Measurements from ENCODE around the gene PARN. TPM values are rescaled to one million over a fixed set of nuclear protein-coding genes. Genes with fewer than 3 reads are reported as not detected.
"Not testable (repeated sequence)": the region's sequence is repeated elsewhere in the genome, so short reads cannot be mapped to it uniquely, and the experiment has no call there.

Gene PARN
- total RNA-seq, 2 experiments from 2014 or later: 36.4 to 40.0 TPM

GRCh38 chr16:14428971-14429637 is 201.0 kb downstream of the PARN start:
- CTCF ChIA-PET; H3K4me3 Mint-ChIP-seq; H3K27ac Mint-ChIP-seq; H3K9me3 Mint-ChIP-seq (ENCODE audit: insufficient read depth); H3K27me3 Mint-ChIP-seq (ENCODE audit: low read depth); POLR2A ChIA-PET; H3K4me1 Mint-ChIP-seq (ENCODE audit: low read depth); ATAC-seq; DNase-seq: not testable (repeated sequence)
- peaks cover 11% of the 10 kb centered on the region for H3K36me3 Mint-ChIP-seq (ENCODE audit: low read depth)

DNA sequence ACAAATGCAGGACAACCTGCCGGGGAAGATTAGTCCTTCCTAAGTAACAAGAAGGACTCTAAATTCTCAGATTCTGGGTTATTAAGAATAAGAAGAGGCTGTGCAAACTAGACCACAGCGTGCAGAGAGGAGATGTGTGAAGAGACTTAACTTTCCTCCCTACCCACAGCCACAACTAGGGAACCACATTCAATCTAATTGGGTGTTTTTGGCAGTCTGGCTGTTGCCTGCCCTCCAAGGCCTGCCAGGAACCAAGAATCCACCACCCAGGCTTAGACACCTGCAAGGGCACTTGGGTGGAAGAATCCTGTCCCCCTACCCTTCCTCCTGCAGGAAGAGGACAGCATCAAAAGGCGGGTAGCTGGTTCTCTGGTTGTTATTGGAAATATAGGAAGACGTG is 202.0 kb downstream of the PARN start:
- no peak overlapping the region for H3K27ac Mint-ChIP-seq
- DNase-seq (no peak), ATAC-seq (no peak)
- H3K4me3 Mint-ChIP-seq: no peak overlapping the region
- no peaks in the 10 kb centered on the region for H3K9me3 Mint-ChIP-seq (ENCODE audit: insufficient read depth)
- ChIA-PET POLR2A (no interaction called here), CTCF (no interaction called here)
- no peaks in the 10 kb centered on the region for H3K27me3 Mint-ChIP-seq (ENCODE audit: low read depth)
- no peaks in the 10 kb centered on the region for H3K4me1 Mint-ChIP-seq (ENCODE audit: low read depth)
- peaks cover 8% of the 10 kb centered on the region for H3K36me3 Mint-ChIP-seq (ENCODE audit: low read depth)

DNA sequence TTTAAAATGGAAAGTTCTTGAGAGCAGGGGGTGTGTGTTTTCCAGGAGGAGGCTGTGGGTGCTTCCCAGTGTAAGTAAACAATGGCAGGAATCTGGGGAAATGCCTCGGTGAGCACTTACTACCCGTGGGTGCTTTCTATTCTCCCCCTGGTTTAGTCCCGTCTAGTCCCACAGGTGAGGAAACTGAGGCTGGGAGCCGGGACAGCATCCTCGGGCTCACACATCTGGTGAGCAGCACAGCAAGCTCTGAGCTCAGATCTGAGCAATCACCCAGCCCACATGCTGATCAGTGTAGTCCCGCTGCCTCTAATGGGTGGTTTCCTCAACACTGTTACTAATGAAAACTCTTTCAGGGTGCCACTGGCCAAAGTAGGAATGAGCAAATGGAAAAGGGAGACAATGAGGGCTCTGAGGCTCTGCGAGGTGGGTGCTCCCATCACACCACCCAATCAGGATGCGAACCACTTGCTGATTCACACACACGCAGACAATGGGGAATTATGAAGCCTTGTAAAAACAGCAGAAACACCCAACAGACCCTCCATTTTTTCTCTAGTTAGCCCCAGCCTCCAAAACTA is 202.6 kb downstream of the PARN start:
- Mint-ChIP-seq H3K4me3 (no peak overlapping the region), H3K27me3 (ENCODE audit: low read depth) (no peaks in the 10 kb centered on the region), H3K36me3 (ENCODE audit: low read depth) (peaks cover 7% of the 10 kb centered on the region), H3K4me1 (ENCODE audit: low read depth) (no peaks in the 10 kb centered on the region), H3K9me3 (ENCODE audit: insufficient read depth) (no peaks in the 10 kb centered on the region), H3K27ac (no peak overlapping the region)
- no peak for DNase-seq
- ChIA-PET POLR2A (no interaction called here), CTCF (no interaction called here)
- ATAC-seq: no peak

GRCh38 chr16:14424595-14424994 is 205.5 kb downstream of the PARN start:
- POLR2A ChIA-PET: no interaction called here
- Mint-ChIP-seq H3K9me3 (ENCODE audit: insufficient read depth) (no peaks in the 10 kb centered on the region), H3K36me3 (ENCODE audit: low read depth) (no peaks in the 10 kb centered on the region), H3K4me1 (ENCODE audit: low read depth) (no peaks in the 10 kb centered on the region), H3K27me3 (ENCODE audit: low read depth) (no peaks in the 10 kb centered on the region), H3K4me3 (no peak overlapping the region), H3K27ac (no peak overlapping the region)
- ATAC-seq (no peak), DNase-seq (no peak)
- CTCF ChIA-PET: no interaction called here

- CTCF ChIA-PET: no interaction called here
- no peaks in the 10 kb centered on the region for H3K27me3 Mint-ChIP-seq (ENCODE audit: low read depth)
- no peak overlapping the region for H3K27ac Mint-ChIP-seq
- H3K4me3 Mint-ChIP-seq: no peak overlapping the region
- POLR2A ChIA-PET: no interaction called here
- H3K4me1 Mint-ChIP-seq (ENCODE audit: low read depth): no peaks in the 10 kb centered on the region
- no peaks in the 10 kb centered on the region for H3K9me3 Mint-ChIP-seq (ENCODE audit: insufficient read depth)
- no peak for DNase-seq
- ATAC-seq: no peak
- H3K36me3 Mint-ChIP-seq (ENCODE audit: low read depth): no peaks in the 10 kb centered on the region
These were observed 206.7 kb downstream of the PARN start for GRCh38 chr16:14423344-14423743.

GRCh38 chr16:14420721-14421488 is 209.2 kb downstream of the PARN start:
- Mint-ChIP-seq H3K27ac (no peak overlapping the region), H3K4me1 (ENCODE audit: low read depth) (no peaks in the 10 kb centered on the region), H3K36me3 (ENCODE audit: low read depth) (no peaks in the 10 kb centered on the region), H3K27me3 (ENCODE audit: low read depth) (no peaks in the 10 kb centered on the region), H3K4me3 (no peak overlapping the region), H3K9me3 (ENCODE audit: insufficient read depth) (no peaks in the 10 kb centered on the region)
- ATAC-seq (no peak), DNase-seq (no peak)
- POLR2A ChIA-PET: no interaction called here
- CTCF ChIA-PET: no interaction called here

DNA sequence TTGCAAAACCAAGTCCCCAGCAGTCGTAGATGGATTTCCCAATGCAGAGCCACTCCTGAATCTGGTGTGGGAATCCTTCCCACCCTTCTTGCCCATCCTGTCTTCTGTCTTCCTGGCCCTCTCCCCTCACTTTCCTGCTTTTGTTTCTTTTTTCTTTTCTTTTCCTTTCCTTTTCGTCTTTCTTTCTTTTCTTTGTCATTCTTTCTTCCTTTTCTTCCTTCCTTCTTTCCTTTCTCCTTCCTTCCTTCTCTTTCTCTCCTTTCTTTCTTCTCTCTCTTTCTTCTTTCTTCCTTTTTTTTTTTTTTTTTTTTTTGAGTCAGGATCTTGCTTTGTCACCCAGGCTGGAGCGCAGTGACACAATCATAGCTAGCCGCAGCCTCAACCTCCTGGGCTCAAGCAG is 209.8 kb downstream of the PARN start:
- DNase-seq; CTCF ChIA-PET; H3K36me3 Mint-ChIP-seq (ENCODE audit: low read depth); H3K9me3 Mint-ChIP-seq (ENCODE audit: insufficient read depth); H3K27me3 Mint-ChIP-seq (ENCODE audit: low read depth); ATAC-seq; H3K4me3 Mint-ChIP-seq; H3K27ac Mint-ChIP-seq; POLR2A ChIA-PET; H3K4me1 Mint-ChIP-seq (ENCODE audit: low read depth): not testable (repeated sequence)

DNA sequence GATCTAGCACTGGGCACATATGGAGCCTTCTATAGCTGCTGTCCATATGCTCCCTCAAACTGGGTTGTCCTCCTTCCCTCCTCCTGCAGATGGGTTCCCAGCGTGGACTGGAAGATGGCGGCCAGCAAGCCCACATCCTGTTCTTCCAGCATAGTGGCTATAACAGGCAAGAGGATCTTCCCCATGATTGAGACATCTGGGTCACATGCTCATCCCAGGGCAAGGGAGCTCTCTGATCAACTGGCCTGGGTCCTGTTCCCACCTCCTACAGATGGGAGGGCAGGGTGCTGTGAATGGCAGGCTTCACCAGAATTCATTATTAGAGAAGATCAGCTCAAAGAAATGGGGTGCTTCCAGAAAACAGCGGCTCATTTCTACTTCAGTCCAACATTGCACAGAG is 210.2 kb downstream of the PARN start:
- no peaks in the 10 kb centered on the region for H3K36me3 Mint-ChIP-seq (ENCODE audit: low read depth)
- no peaks in the 10 kb centered on the region for H3K9me3 Mint-ChIP-seq (ENCODE audit: insufficient read depth)
- H3K4me3 Mint-ChIP-seq: no peak overlapping the region
- ChIA-PET CTCF (no interaction called here), POLR2A (no interaction called here)
- DNase-seq: no peak
- no peaks in the 10 kb centered on the region for H3K27me3 Mint-ChIP-seq (ENCODE audit: low read depth)
- H3K27ac Mint-ChIP-seq: no peak overlapping the region
- no peaks in the 10 kb centered on the region for H3K4me1 Mint-ChIP-seq (ENCODE audit: low read depth)
- ATAC-seq: no peak

DNA sequence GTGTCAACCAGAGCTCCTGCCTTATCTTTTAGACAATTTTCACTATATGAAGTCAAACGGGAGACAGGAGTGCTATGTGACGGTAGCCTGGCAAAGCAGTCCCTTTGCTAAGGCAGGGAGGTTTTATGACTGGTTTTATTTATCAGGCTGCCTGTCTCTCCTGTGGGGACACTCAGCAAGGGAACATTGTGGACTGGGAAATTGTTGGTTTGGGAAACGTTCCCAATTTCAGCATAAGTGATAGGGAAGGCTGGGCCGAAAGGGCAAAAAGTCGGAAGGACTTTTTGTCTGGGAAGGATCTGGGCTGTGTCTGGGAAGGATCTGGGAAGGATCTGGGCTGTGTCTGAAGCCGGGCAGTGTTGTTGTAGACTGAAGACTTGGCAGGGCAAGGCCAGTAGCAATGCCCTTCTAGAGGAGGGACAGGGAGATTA is 211.2 kb downstream of the PARN start:
- no peak overlapping the region for H3K27ac Mint-ChIP-seq
- H3K27me3 Mint-ChIP-seq (ENCODE audit: low read depth): no peaks in the 10 kb centered on the region
- no peaks in the 10 kb centered on the region for H3K9me3 Mint-ChIP-seq (ENCODE audit: insufficient read depth)
- DNase-seq (no peak), ATAC-seq (no peak)
- no peaks in the 10 kb centered on the region for H3K36me3 Mint-ChIP-seq (ENCODE audit: low read depth)
- ChIA-PET POLR2A (no interaction called here), CTCF (no interaction called here)
- H3K4me1 Mint-ChIP-seq (ENCODE audit: low read depth): no peaks in the 10 kb centered on the region
- no peak overlapping the region for H3K4me3 Mint-ChIP-seq

DNA sequence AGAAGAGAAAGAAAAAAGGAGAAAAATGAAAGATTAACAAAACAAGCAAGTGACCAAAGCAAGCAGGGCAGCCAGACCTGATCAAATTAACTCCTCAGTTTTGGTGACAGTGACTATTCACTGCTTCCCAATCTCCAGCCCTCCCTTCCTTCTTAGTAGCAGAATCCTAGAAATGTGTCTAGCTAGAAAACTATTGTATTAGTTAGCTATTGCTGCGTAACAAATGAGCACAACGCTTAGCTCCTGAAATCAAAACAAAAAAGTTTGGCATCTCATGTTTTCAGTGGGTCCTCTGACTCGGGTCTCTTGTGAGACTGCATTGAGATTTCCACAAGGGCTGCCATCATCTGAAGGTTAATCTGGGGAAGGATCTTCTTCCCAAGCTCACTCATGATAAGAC is 213.9 kb downstream of the PARN start:
- Mint-ChIP-seq H3K27me3 (ENCODE audit: low read depth) (no peaks in the 10 kb centered on the region), H3K9me3 (ENCODE audit: insufficient read depth) (no peaks in the 10 kb centered on the region), H3K4me3 (no peak overlapping the region), H3K27ac (no peak overlapping the region), H3K36me3 (ENCODE audit: low read depth) (no peaks in the 10 kb centered on the region), H3K4me1 (ENCODE audit: low read depth) (no peaks in the 10 kb centered on the region)
- ChIA-PET POLR2A (no interaction called here), CTCF (no interaction called here)
- DNase-seq (no peak), ATAC-seq (no peak)

- DNase-seq (no peak), ATAC-seq (no peak)
- Mint-ChIP-seq H3K36me3 (ENCODE audit: low read depth) (no peaks in the 10 kb centered on the region), H3K27me3 (ENCODE audit: low read depth) (no peaks in the 10 kb centered on the region), H3K4me1 (ENCODE audit: low read depth) (no peaks in the 10 kb centered on the region), H3K4me3 (no peak overlapping the region), H3K27ac (no peak overlapping the region), H3K9me3 (ENCODE audit: insufficient read depth) (no peaks in the 10 kb centered on the region)
- ChIA-PET CTCF (no interaction called here), POLR2A (no interaction called here)
These were observed 214.8 kb downstream of the PARN start for GRCh38 chr16:14415291-14415690.

GRCh38 chr16:14409563-14409962 is 220.5 kb downstream of the PARN start:
- no peaks in the 10 kb centered on the region for H3K36me3 Mint-ChIP-seq (ENCODE audit: low read depth)
- no peaks in the 10 kb centered on the region for H3K9me3 Mint-ChIP-seq (ENCODE audit: insufficient read depth)
- DNase-seq (no peak), ATAC-seq (no peak)
- POLR2A ChIA-PET: no interaction called here
- no peak overlapping the region for H3K4me3 Mint-ChIP-seq
- peaks cover 1% of the 10 kb centered on the region for H3K4me1 Mint-ChIP-seq (ENCODE audit: low read depth)
- H3K27me3 Mint-ChIP-seq (ENCODE audit: low read depth): no peaks in the 10 kb centered on the region
- CTCF ChIA-PET: no interaction called here
- no peak overlapping the region for H3K27ac Mint-ChIP-seq

Data from activated CD8-positive, alpha-beta T cell treated with anti-CD3 and anti-CD28 coated beads, Interleukin-2, amount 10 ng/mL, durations not matched to agents 7 days and 5 days (primary cell).